Gastrocnemius medialis (tissue), 4 donors: Measurements from ENCODE around the gene S100A4.

Experiments
- POLR2A ChIP-seq, 2 donors: fragments of 450-650 bp; IDR thresholded peaks; one replicate each; pipeline ENCODE4 v1.6.1; 2017; ENCODE audit warnings: antibody characterized with exemption in 2 of 2, mild to moderate bottlenecking in 2 of 2, moderate library complexity in 2 of 2
- TF ChIP-seq, protein P1 (sequence below), 5 experiments: fragments of 450-650 bp in 3 of 5; fragments of 200-600 bp in 2 of 5; sonication (generic) in 2 of 5; IDR thresholded peaks in 4 of 5; conservative IDR thresholded peaks in 1 of 5; 1 replicate in 4 of 5; 2 replicates in 1 of 5; pipeline ENCODE4 v1.5.1; 2016 to 2019; ENCODE audit warnings: antibody characterized with exemption in 5 of 5, mild to moderate bottlenecking in 3 of 5, moderate library complexity in 3 of 5

DNA sequence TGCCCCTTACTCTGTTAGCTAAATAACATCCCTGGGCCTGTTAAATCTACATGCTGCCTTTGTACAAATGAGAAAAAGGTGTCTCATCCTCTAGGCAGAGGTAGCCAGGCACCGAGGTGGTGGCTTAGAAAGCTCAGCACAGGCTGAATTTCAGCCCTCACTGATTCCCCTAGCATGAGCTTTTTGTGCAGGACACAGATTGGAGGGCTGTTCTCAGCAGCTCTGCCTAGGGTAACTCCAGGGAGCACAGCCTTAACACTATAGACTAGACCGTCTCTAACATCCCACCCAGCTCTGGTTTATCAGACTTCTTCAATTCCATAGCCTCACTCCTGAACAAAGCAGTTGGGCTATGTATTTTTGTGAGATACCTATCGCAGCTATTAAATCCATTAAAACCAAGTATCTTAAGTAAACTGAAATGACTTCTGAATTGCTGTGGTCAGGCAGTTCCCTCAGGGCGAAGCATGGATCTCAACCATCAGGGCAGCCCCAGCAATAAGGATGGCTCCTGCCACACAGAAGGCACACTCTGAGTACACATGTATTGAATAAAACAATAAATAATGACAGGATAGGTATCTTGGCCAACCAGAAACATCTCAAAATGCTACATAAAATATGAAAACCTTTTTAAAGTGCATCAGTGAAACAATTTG is 24.7 kb downstream of the S100A4 start:
- TF ChIP-seq, protein P1, sequence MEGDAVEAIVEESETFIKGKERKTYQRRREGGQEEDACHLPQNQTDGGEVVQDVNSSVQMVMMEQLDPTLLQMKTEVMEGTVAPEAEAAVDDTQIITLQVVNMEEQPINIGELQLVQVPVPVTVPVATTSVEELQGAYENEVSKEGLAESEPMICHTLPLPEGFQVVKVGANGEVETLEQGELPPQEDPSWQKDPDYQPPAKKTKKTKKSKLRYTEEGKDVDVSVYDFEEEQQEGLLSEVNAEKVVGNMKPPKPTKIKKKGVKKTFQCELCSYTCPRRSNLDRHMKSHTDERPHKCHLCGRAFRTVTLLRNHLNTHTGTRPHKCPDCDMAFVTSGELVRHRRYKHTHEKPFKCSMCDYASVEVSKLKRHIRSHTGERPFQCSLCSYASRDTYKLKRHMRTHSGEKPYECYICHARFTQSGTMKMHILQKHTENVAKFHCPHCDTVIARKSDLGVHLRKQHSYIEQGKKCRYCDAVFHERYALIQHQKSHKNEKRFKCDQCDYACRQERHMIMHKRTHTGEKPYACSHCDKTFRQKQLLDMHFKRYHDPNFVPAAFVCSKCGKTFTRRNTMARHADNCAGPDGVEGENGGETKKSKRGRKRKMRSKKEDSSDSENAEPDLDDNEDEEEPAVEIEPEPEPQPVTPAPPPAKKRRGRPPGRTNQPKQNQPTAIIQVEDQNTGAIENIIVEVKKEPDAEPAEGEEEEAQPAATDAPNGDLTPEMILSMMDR (IDR thresholded peaks at IDR 0.05 in 4 of 5, conservative IDR thresholded peaks at IDR 0.05 in 1 of 5) = no peak
- no peak for TF ChIP-seq POLR2A (IDR thresholded peaks at IDR 0.05)
